ENCODE results near the gene MYEF2. TPM values are rescaled to one million over a fixed set of nuclear protein-coding genes. Genes with fewer than 3 reads are reported as not detected.

Gene MYEF2
- total and polyA plus RNA-seq, 2 of the 8 experiments (the other 6 are each of a cell fraction or from before 2014, with no cell fraction given), result 18.9 to 79.2 TPM

DNA sequence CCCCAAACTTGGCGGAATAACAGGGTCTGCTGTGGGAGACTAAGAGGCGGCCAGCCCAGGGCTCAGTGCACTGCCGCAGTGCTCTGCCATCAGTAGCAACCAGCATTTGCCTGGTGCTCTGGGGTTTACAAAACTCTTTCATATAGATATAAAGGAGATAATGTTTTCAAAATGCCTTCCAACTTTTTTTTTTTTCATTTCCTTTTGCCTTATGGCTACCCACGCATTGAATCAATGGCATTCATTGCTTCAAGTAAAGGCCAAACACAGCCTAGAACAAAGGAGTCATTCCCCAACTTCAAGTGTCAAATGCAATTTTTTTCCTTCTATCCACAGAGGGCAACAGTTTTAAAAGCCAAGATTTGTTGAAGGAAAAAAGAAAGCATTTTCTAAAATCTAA lies 68.9 kb downstream of the MYEF2 start (continued):
- TF ChIP-seq RXRA (IDR thresholded peaks at IDR 0.05; ENCODE audit: insufficient read depth, low read depth, low read length), result no peak
- TF ChIP-seq CTCF (IDR thresholded peaks at IDR 0.05; ENCODE audit: control extremely low read depth in 1 of 3, insufficient read depth in 1 of 3, low read depth in 1 of 3, low read length in 3 of 3), result no peak
- no peak for TF ChIP-seq RFX5 (IDR thresholded peaks at IDR 0.05; ENCODE audit: borderline replicate concordance, low read depth, low read length)
- TF ChIP-seq E2F6 (IDR thresholded peaks at IDR 0.05), result no peak
- TF ChIP-seq CHD2 (IDR thresholded peaks at IDR 0.05; ENCODE audit: low read length), result no peak
- TF ChIP-seq KDM1A (IDR thresholded peaks at IDR 0.05; ENCODE audit: borderline replicate concordance, low read length), result no peak
- no peak for TF ChIP-seq BCL11A (IDR thresholded peaks at IDR 0.05; ENCODE audit: low read depth in 2 of 2, low read length in 2 of 2)
- TF ChIP-seq USF2 (IDR thresholded peaks at IDR 0.05; ENCODE audit: low read length), result no peak
- no peak for TF ChIP-seq TCF12 (IDR thresholded peaks at IDR 0.05; ENCODE audit: low read depth, low read length)
